GM21381 (cell line): Measurements from ENCODE around the gene PRTG.
"Not testable (repeated sequence)": the region's sequence is repeated elsewhere in the genome, so short reads cannot be mapped to it uniquely, and the experiment has no call there.

Source experiments
- ATAC-seq: cut with Tn5 transposase; IDR thresholded peaks from one replicate; pipeline ENCODE4 v1.9.1; 2021; ENCODE audit warnings: mild to moderate bottlenecking, moderate library complexity; ENCODE audit not compliant: unreplicated experiment

PRTG gene

DNA sequence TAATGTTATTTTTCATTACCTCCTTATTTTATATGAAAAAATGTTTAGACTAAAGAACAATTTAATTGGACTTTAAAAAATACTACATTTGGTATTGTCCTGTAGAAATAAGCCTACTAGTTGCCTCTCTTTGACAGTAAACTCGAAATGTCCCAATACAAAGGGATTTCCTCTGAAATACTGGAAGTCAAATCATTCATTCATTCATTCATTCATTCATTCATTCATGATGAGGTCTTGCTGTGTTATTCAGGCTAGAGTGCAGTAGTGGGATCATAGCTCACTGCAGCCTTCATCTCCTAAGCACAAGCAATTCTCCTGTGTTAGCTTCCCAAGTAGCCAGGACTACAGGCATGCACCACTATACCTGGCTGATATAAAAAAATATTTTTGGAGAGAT, 104.2 kb downstream of the PRTG start:
- no peak for ATAC-seq

GRCh38 chr15:55637086-55637485, 105.9 kb downstream of the PRTG start:
- no peak for ATAC-seq

- ATAC-seq = no peak
These were observed 109.2 kb downstream of the PRTG start for GRCh38 chr15:55633731-55634130.

GRCh38 chr15:55632434-55632833, 110.5 kb downstream of the PRTG start:
- ATAC-seq = no peak

DNA sequence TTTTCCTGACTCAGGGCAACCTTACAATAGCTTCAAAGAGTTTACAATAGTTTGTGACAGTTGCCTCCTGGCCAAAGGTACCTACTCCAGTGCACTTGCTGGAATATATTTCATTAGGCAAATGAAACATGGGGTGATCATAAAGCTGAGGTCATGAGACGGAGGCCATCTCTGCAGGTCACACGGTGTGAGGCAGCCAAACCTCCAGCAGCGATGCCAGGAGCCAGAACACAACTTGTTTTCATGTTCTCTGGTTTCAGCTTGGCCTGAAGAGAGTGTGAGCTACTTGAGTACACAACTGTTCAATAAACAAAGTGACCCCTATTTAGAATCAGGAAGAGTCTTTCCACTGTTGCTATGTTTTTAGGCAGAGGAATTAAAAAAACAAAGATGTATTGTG, 112.1 kb downstream of the PRTG start:
- ATAC-seq = no peak

GRCh38 chr15:55628369-55628730, 114.6 kb downstream of the PRTG start:
- ATAC-seq = no peak

GRCh38 chr15:55627730-55628368, 115.1 kb downstream of the PRTG start:
- no peak for ATAC-seq

DNA sequence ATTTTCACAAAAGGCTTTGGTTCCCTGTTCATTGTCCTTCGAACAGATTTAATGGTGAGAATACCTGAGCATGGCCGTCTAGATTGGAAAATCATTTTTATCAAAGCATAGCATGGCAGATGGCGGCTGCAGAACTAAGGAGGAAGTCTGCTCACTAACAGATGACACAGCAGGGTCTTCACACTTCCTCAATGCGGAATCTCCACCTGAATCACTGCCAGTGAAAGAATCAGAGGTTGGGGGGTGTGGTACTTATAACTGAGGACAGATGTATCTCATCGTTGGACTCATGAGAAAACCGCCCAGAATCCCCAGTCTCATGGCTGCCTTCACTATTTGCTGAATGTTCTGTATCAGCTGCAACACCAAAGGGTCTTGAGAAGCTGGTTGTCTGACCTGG, 123.2 kb downstream of the PRTG start:
- no peak for ATAC-seq

GRCh38 chr15:55618387-55618786, 124.6 kb downstream of the PRTG start:
- ATAC-seq = no peak

- no peak for ATAC-seq
These were observed 127.5 kb downstream of the PRTG start for GRCh38 chr15:55615445-55615844.

DNA sequence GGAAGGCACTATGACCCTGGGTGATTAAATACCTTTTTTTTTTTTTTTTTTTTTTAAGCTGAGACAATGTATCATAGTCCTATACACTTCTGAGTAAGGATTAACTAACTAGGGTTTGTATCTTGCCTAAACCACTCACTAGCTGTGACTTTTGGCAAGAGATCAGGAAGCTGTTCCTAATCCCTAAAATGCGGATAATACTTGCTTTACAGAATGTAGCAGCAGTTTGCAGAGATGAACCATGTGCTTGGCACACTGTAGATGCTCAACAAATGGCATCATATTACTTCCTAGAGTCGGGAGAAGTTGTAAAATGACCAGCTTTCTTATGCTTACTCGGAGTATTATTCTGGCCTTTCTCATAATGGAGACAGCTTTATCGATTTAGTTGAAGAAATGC, 129.2 kb downstream of the PRTG start:
- ATAC-seq = no peak

- ATAC-seq = no peak
These were observed 136.7 kb downstream of the PRTG start for GRCh38 chr15:55606214-55606613.

DNA sequence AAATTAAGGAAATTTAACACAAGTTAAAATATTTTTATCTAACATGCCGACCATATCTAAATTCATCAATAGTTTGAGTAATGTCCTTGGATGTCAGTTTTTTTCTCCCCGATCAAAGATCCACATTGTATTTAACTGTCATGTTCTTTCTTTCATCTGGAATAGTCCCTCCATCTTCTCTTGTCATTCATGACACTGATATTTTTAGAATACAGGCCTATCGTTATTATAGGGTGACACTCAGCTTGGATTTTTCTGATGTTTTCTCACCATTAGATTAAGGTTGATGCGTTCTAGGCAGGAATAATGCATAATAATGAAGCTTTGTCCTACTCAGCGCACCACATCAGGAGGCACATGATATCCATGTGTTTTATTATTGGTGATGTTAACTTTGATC, 141.6 kb downstream of the PRTG start:
- no peak for ATAC-seq

DNA sequence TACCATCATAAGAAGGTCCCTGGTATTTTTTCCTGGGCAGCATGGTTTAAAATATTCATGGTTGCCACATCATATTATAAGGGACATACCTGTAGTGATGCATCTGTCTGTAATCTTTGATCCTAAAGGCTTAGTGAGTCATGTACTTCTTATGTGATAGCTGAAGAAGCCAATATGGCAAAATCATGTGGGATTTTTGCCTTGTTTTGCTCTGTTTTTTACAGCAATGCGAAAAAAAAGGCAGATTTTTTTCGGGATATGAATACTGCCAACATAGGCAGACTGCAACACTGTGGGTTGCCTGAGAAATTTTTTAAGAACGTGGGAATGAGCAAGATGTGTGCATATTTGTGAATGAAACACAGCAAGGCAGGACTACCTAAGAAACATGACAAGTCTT, 143.5 kb downstream of the PRTG start:
- ATAC-seq = no peak

DNA sequence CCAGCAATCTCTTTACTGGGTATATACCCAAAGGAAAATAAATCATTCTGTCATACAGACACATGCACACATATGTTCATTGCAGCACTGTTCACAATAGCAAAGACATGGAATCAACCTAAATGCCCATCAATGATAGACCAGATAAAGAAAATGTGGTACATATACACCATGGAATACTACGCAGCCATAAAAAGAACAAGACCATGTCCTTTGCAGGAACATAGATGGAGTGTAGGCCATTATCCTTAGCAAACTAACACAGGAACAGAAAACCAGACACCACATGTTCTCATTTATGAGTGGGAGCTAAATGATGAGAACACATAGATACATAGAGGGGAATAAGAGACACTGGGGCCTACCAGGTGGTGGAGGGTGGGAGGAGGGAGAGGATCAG, 149.9 kb downstream of the PRTG start:
- not testable (repeated sequence) for ATAC-seq

GRCh38 chr15:55590788-55591187, 152.2 kb downstream of the PRTG start:
- ATAC-seq = no peak

DNA sequence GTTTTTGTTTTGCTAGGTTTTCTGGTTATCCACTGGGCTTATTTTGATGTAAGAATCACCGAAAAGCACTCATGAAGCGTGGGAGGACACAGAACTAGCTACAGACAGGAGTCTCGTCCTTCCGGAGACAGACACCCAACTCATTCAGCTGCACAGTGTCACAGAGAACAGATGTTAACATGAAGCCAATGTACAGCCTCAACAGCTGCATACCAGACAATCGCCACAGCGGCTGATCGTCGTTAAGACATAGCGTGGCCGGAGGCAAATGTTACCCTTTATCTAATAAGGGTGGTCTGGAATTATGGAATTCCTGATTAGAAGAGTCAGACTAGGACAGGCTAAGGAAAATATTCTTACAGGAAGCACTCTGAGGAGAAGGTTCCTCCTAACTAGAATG, 153.7 kb downstream of the PRTG start:
- ATAC-seq = no peak

DNA sequence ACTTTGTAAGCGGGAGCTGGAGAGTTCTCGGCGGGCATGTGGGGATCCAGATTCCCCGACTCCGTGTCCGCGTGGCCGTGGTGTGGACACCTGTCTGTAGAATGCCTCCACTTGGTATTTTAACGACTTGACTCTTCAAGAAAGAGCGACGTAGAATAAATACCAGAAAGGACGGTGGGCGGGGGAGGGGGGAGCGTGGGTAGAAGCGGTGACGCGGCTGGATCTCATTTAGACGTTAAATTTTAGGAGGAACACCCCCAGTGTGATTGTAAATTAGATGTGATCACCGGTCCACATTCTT, 154.2 kb downstream of the PRTG start:
- no peak for ATAC-seq

DNA sequence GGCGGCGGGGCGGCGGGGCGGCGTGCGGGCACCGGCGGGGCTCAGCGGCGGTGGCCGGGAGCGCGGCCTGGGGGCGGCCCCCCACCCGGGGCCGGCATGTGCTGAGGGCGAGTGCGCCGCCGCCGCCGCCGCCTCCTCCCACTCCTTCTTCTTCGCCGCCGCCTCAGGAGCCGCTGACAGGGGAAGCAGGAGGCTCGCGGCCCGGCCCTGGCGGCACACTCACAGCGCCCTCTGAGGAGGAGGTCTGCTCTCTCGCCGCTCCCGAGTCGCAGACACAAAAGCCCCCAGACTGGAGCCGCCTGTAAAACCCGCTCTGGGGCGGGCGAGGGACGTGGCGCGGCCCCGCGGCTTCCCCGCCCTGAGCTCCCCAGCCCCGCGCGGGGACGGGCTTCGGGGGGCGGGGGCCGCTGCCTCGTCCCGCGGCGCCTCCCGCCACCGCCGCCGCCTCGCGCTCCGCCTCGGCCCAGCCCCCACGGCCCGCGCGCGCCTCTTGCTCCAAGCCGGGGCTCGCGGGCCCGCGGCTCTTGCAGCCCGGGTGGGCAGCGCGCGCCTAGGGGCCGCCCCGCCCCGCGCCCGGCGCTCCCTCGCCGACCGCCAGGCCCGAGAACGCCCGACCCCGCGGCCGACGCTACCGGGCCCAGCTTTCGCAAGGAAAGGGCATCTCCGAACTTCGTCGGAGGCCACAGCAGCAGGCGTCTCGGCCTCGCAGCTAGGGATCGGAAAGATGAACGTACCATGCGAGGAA, 154.7 kb downstream of the PRTG start, which contains the start of gene PYGO1:
PYGO1 (minus strand) TSS at position 276 of the 745 bp plus-strand sequence. CDS start 462 bp downstream, outside the sequence.
- ATAC-seq = peak; percentile 54

GRCh38 chr15:55587321-55588069, 155.5 kb downstream of the PRTG start:
- ATAC-seq = peak; percentile 35

- no peak for ATAC-seq
These were observed 156.1 kb downstream of the PRTG start for GRCh38 chr15:55586808-55587207.

DNA sequence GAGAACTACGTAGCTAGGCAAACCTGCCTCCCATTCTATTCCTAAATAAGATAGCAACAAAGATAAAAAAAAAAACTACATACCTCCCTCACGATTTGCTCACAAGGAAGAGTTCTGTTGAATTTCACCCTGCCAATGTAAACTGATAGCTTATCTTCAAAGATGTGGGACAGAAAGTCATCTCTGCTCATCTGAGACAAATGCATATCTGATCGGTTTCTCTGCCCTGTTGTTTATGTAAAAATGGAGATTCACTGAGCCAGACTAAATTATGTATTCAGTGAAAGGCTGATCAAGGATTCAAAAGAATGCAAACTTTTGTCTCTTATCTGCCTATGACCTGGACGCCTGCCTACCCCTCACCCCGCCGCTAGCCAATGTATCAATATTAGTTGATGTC, 166.0 kb downstream of the PRTG start:
- no peak for ATAC-seq
